Measurements from ENCODE around the gene CD38.
"Not testable (repeated sequence)": the region's sequence is repeated elsewhere in the genome, so short reads cannot be mapped to it uniquely, and the experiment has no call there.

The CD38 gene

GRCh38 chr4:15809466-15809865 is 31.3 kb downstream of the CD38 start:
- DNase-seq (ENCODE audit: low read depth): no peak
- H3K4me3 ChIP-seq (ENCODE audit: low read depth, low read length): no peak overlapping the region
- TF ChIP-seq CTCF (IDR thresholded peaks at IDR 0.05; ENCODE audit: control insufficient read depth, extremely low read depth, insufficient read depth): no peak

GRCh38 chr4:15811703-15812337 is 33.7 kb downstream of the CD38 start:
- no peak for TF ChIP-seq CTCF (IDR thresholded peaks at IDR 0.05; ENCODE audit: control insufficient read depth, extremely low read depth, insufficient read depth)
- DNase-seq (ENCODE audit: low read depth): no peak
- H3K4me3 ChIP-seq (ENCODE audit: low read depth, low read length): no peak overlapping the region

- H3K4me3 ChIP-seq (ENCODE audit: low read depth, low read length): no peak overlapping the region
- no peak for TF ChIP-seq CTCF (IDR thresholded peaks at IDR 0.05; ENCODE audit: control insufficient read depth, extremely low read depth, insufficient read depth)
- no peak for DNase-seq (ENCODE audit: low read depth)
Measured at GRCh38 chr4:15832523-15833451, 54.7 kb downstream of the CD38 start.

GRCh38 chr4:15833801-15834200 is 55.7 kb downstream of the CD38 start:
- TF ChIP-seq CTCF (IDR thresholded peaks at IDR 0.05; ENCODE audit: control insufficient read depth, extremely low read depth, insufficient read depth): no peak
- no peak for DNase-seq (ENCODE audit: low read depth)
- H3K4me3 ChIP-seq (ENCODE audit: low read depth, low read length): no peak overlapping the region

GRCh38 chr4:15836362-15836761 is 58.2 kb downstream of the CD38 start:
- no peak overlapping the region for H3K4me3 ChIP-seq (ENCODE audit: low read depth, low read length)
- TF ChIP-seq CTCF (IDR thresholded peaks at IDR 0.05; ENCODE audit: control insufficient read depth, extremely low read depth, insufficient read depth): no peak
- no peak for DNase-seq (ENCODE audit: low read depth)

- no peak for TF ChIP-seq CTCF (IDR thresholded peaks at IDR 0.05; ENCODE audit: control insufficient read depth, extremely low read depth, insufficient read depth)
- H3K4me3 ChIP-seq (ENCODE audit: low read depth, low read length): no peak overlapping the region
- no peak for DNase-seq (ENCODE audit: low read depth)
Measured at GRCh38 chr4:15837591-15837990, 59.5 kb downstream of the CD38 start.

GRCh38 chr4:15841194-15841730 is 63.1 kb downstream of the CD38 start:
- H3K4me3 ChIP-seq (ENCODE audit: low read depth, low read length); DNase-seq (ENCODE audit: low read depth): not testable (repeated sequence)
